ENCODE measurements around the gene SPACDR.

The SPACDR gene

GRCh38 chr7:100433592-100434296 is 30.3 kb downstream of the SPACDR start:
- DNase-seq: no peak

GRCh38 chr7:100433276-100433591 is 30.8 kb downstream of the SPACDR start:
- no peak for DNase-seq

GRCh38 chr7:100432621-100433275 is 31.3 kb downstream of the SPACDR start:
- no peak for DNase-seq

GRCh38 chr7:100432053-100432452 is 32.0 kb downstream of the SPACDR start:
- no peak for DNase-seq

- DNase-seq: no peak
Observed at GRCh38 chr7:100431286-100431735, 32.7 kb downstream of the SPACDR start.

GRCh38 chr7:100430493-100431285 is 33.4 kb downstream of the SPACDR start:
- DNase-seq: no peak

- peak; percentile 92 for DNase-seq
Observed at GRCh38 chr7:100429637-100430492, 34.2 kb downstream of the SPACDR start, which contains the start of gene MEPCE. Gene MEPCE, plus strand, starts transcription at chr7:100429831. Its CDS starts 188 bp downstream, at chr7:100430019.

GRCh38 chr7:100428967-100429636 is 35.0 kb downstream of the SPACDR start:
- peak; percentile 93 for DNase-seq

- DNase-seq: peak; percentile 79
Observed at GRCh38 chr7:100428199-100428966, 35.7 kb downstream of the SPACDR start, which contains the start of gene ZCWPW1. Gene ZCWPW1, minus strand, starts transcription at chr7:100428703. Its CDS starts 8,054 bp downstream, at chr7:100420649.

GRCh38 chr7:100427762-100428198 is 36.3 kb downstream of the SPACDR start:
- DNase-seq: no peak

GRCh38 chr7:100426516-100426915 is 37.5 kb downstream of the SPACDR start:
- DNase-seq: no peak

GRCh38 chr7:100425347-100425746 is 38.7 kb downstream of the SPACDR start:
- no peak for DNase-seq

GRCh38 chr7:100423315-100423714 is 40.7 kb downstream of the SPACDR start:
- DNase-seq: no peak

- no peak for DNase-seq
Observed at GRCh38 chr7:100419660-100420226, 44.3 kb downstream of the SPACDR start.

- no peak for DNase-seq
Observed at GRCh38 chr7:100418930-100419659, 45.0 kb downstream of the SPACDR start.

- DNase-seq: no peak
Observed at GRCh38 chr7:100415448-100415847, 48.6 kb downstream of the SPACDR start.

GRCh38 chr7:100413889-100414288 is 50.2 kb downstream of the SPACDR start:
- DNase-seq: no peak

- no peak for DNase-seq
Observed at GRCh38 chr7:100413346-100413745, 50.7 kb downstream of the SPACDR start.

- no peak for DNase-seq
Observed at GRCh38 chr7:100411101-100411500, 53.0 kb downstream of the SPACDR start.

Measured in SHP77 treated with DMSO at 0.1 percent for 48 hours (cell line).